GM21515 (cell line): ENCODE measurements around the gene HIVEP3.

Experiments
- ATAC-seq: cut with Tn5 transposase; IDR thresholded peaks from one replicate; pipeline ENCODE4 v1.9.1; 2021; ENCODE audit not compliant: unreplicated experiment

HIVEP3 gene

GRCh38 chr1:41850029-41850428 lies 68.7 kb downstream of the HIVEP3 start:
- no peak for ATAC-seq

- ATAC-seq: no peak
Observed at GRCh38 chr1:41849211-41849759, 69.4 kb downstream of the HIVEP3 start.

GRCh38 chr1:41848216-41848952 lies 70.3 kb downstream of the HIVEP3 start:
- no peak for ATAC-seq

GRCh38 chr1:41847733-41848132 lies 71.0 kb downstream of the HIVEP3 start:
- no peak for ATAC-seq

- no peak for ATAC-seq
Observed at GRCh38 chr1:41846625-41847405, 71.9 kb downstream of the HIVEP3 start.

- no peak for ATAC-seq
Observed at GRCh38 chr1:41844781-41845272, 73.9 kb downstream of the HIVEP3 start.

- no peak for ATAC-seq
Observed at GRCh38 chr1:41844255-41844654, 74.5 kb downstream of the HIVEP3 start.

- no peak for ATAC-seq
Observed at GRCh38 chr1:41842993-41843755, 75.5 kb downstream of the HIVEP3 start.

GRCh38 chr1:41842326-41842725 lies 76.4 kb downstream of the HIVEP3 start:
- no peak for ATAC-seq

- no peak for ATAC-seq
Observed at GRCh38 chr1:41840592-41841246, 78.0 kb downstream of the HIVEP3 start.

- ATAC-seq: no peak
Observed at GRCh38 chr1:41838266-41838665, 80.5 kb downstream of the HIVEP3 start.

GRCh38 chr1:41837691-41838090 lies 81.0 kb downstream of the HIVEP3 start:
- no peak for ATAC-seq

- no peak for ATAC-seq
Observed at GRCh38 chr1:41835485-41835884, 83.2 kb downstream of the HIVEP3 start.

GRCh38 chr1:41833519-41834000 lies 85.2 kb downstream of the HIVEP3 start:
- no peak for ATAC-seq

- no peak for ATAC-seq
Observed at GRCh38 chr1:41830726-41831125, 88.0 kb downstream of the HIVEP3 start.

GRCh38 chr1:41827991-41828570 lies 90.6 kb downstream of the HIVEP3 start:
- ATAC-seq: no peak

- no peak for ATAC-seq
Observed at GRCh38 chr1:41823471-41823870, 95.3 kb downstream of the HIVEP3 start.

GRCh38 chr1:41822866-41823265 lies 95.9 kb downstream of the HIVEP3 start:
- ATAC-seq: no peak

GRCh38 chr1:41819843-41820242 lies 98.9 kb downstream of the HIVEP3 start:
- ATAC-seq: no peak

- no peak for ATAC-seq
Observed at GRCh38 chr1:41819069-41819468, 99.7 kb downstream of the HIVEP3 start.
